Hepatocyte (in vitro differentiated cells): Measurements from ENCODE around the gene MTIF3.

Experiments
- CTCF ChIP-seq: fragments of 200-600 bp; sonication (generic); IDR thresholded peaks from 2 replicates; pipeline ENCODE4 v1.5.1; 2016; ENCODE audit warnings: antibody characterized with exemption, mild to moderate bottlenecking; ENCODE audit not compliant: poor library complexity
- EZH2 ChIP-seq: fragments of 200-600 bp; sonication (generic); IDR thresholded peaks from 2 replicates; pipeline ENCODE4 v1.6.1; 2016; ENCODE audit warnings: antibody characterized with exemption, mild to moderate bottlenecking, borderline replicate concordance

DNA sequence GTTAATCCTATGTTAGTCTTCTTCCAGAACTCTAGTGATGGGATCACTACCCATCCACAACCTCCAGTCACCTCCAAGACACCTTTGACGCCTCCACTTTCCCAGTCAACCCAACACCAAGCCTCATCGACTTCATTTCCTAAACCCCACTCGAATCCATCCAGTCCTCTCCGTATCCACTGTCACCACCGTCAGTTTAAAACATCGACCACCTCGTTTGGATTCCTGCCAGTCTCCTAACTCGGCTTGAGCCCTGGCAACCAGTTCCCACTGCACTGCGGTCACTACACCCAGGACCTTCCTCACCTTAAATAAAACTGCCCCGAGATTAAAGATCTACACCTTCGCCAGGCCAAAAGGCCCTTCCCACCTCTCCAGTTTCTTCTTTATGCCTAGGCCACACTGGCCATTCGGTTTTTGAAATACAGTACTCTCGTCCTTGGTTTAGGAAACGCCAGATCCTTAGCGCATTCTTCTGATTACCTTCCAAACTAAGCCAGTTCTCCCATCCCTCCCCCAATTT lies 1.2 kb downstream of the MTIF3 start:
- no peak for TF ChIP-seq CTCF
- no peak for TF ChIP-seq EZH2
